Astrocyte (in vitro differentiated cells and primary cell): ENCODE measurements around the gene AP1S2. TPM values are rescaled to one million over a fixed set of nuclear protein-coding genes. Genes with fewer than 3 reads are reported as not detected.
A peak's percentile ranks its signal among the peaks of the same experiment; 100 is the strongest.

Source experiments
- DNase-seq: peaks from one replicate; pipeline ENCODE4 v3.0.0-alpha.2; 2010; ENCODE audit warnings: low read depth
- FAIRE-seq: peaks from 2 replicates; lab custom pipeline; 2011; peaks lifted over from hg19 to GRCh38; lab: Jason Lieb, UNC
- H2AFZ ChIP-seq: 2 replicates; pipeline ENCODE4 v1.6.0; 2012; ENCODE audit warnings: low read depth, low read length, inconsistent platforms
- H3K27ac ChIP-seq: 2 replicates; pipeline ENCODE4 v1.5.1; 2011; ENCODE audit warnings: low read depth, low read length, inconsistent platforms
- H3K27me3 ChIP-seq: 2 replicates; pipeline ENCODE4 v1.6.0; 2011; ENCODE audit warnings: low read length, inconsistent platforms; ENCODE audit not compliant: insufficient read depth
- H3K36me3 ChIP-seq: 2 replicates; pipeline ENCODE4 v1.5.1; 2011; ENCODE audit warnings: low read length, inconsistent platforms; ENCODE audit not compliant: insufficient read depth
- H3K4me1 ChIP-seq: 2 replicates; pipeline ENCODE4 v1.5.1; 2011; ENCODE audit warnings: low read length, inconsistent platforms; ENCODE audit not compliant: insufficient read depth
- H3K4me2 ChIP-seq: 2 replicates; pipeline ENCODE4 v1.6.0; 2012; ENCODE audit warnings: low read length, inconsistent platforms
- H3K4me3 ChIP-seq: 2 replicates; pipeline ENCODE4 v1.5.1; 2011; ENCODE audit warnings: low read depth, mild to moderate bottlenecking, low read length, inconsistent platforms; ENCODE audit not compliant: insufficient read depth
- H3K79me2 ChIP-seq: 2 replicates; pipeline ENCODE4 v1.6.0; 2012; ENCODE audit warnings: mild to moderate bottlenecking, low read length, inconsistent platforms; ENCODE audit not compliant: insufficient read depth
- H3K9ac ChIP-seq: 2 replicates; pipeline ENCODE4 v1.6.0; 2012; ENCODE audit warnings: mild to moderate bottlenecking, low read length, inconsistent platforms
- H3K9me3 ChIP-seq: 2 replicates; pipeline ENCODE4 v1.5.1; 2012; ENCODE audit warnings: low read depth, mild to moderate bottlenecking, low read length, inconsistent platforms; ENCODE audit not compliant: insufficient read depth
- H4K20me1 ChIP-seq: 2 replicates; pipeline ENCODE4 v1.6.0; 2012; ENCODE audit warnings: low read length, inconsistent platforms; ENCODE audit not compliant: insufficient read depth
- H3K27ac Mint-ChIP-seq: one replicate; pipeline ENCODE4 v1.8.0; 2021; ENCODE audit warnings: mild to moderate bottlenecking, mixed read lengths; ENCODE audit not compliant: unreplicated experiment
- H3K27me3 Mint-ChIP-seq: one replicate; pipeline ENCODE4 v1.8.0; 2021; ENCODE audit warnings: low read depth, mixed read lengths; ENCODE audit not compliant: unreplicated experiment
- H3K36me3 Mint-ChIP-seq: one replicate; pipeline ENCODE4 v1.8.0; 2021; ENCODE audit warnings: low read depth, mixed read lengths; ENCODE audit not compliant: unreplicated experiment
- H3K4me1 Mint-ChIP-seq: one replicate; pipeline ENCODE4 v1.8.0; 2021; ENCODE audit warnings: low read depth, mixed read lengths; ENCODE audit not compliant: unreplicated experiment
- H3K4me3 Mint-ChIP-seq: one replicate; pipeline ENCODE4 v1.8.0; 2021; ENCODE audit warnings: mild to moderate bottlenecking, moderate library complexity, mixed read lengths; ENCODE audit not compliant: unreplicated experiment
- H3K9me3 Mint-ChIP-seq: one replicate; pipeline ENCODE4 v1.8.0; 2021; ENCODE audit warnings: mild to moderate bottlenecking, mixed read lengths; ENCODE audit not compliant: unreplicated experiment
- EZH2 ChIP-seq: IDR thresholded peaks from 2 replicates; pipeline ENCODE4 v1.6.1; 2012; ENCODE audit warnings: mild to moderate bottlenecking, low read length, inconsistent platforms; ENCODE audit not compliant: insufficient read depth
- total RNA-seq: library from RNA; stranded (reverse); gene quantifications from 2 replicates; pipeline ENCODE4 v1.2.1, GENCODE V29; 2021
- TF ChIP-seq, protein P1 (sequence below): IDR thresholded peaks from 2 replicates; pipeline ENCODE4 v1.5.1; 2011; ENCODE audit warnings: low read depth, mild to moderate bottlenecking, inconsistent platforms, low read length, moderate library complexity; ENCODE audit not compliant: insufficient read depth

The AP1S2 gene
- total RNA-seq, 1 donor from 2014 or later = 74.2 TPM

DNA sequence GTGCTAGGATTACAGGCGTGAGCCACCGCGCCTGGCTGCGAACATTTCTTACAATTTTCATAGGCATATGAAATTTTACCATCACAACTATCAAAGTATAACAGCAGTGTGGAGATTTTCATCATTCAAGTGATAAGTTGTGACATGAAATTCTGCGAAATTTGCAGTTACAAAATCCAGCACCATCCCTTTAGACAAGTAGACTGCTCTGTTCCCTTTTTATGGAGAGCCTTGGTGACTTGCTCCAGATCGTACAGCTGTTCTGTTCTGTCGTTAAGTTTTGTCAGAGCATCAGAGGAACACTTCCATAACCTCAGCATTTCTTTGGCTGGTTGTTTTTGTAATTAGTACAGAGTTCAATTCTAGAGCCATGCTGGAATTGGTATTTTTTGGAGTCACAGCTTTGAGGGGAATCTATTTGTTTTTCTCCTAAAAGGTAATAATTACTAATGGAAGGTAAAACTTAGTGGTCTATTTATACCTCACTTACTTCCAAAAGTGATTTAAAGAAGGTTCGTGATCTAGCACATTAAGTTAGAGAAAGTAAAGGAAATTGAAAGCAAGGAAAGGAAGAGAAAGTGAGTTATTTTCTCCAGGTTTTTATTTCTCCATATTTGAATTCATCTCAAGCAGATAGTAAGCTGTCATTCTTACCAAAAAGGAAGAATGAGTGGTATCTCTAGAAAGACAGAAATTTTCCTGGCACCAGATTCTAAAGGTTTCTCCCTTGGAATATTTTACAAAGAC lies 42.2 kb downstream of the AP1S2 start:
- Histone ChIP-seq H3K4me1 (no peaks in the 10 kb centered on the region), H3K4me2 (no peak overlapping the region), H3K9ac (no peak overlapping the region), H3K9me3 (no peaks in the 10 kb centered on the region), H3K27me3 (no peaks in the 10 kb centered on the region), H2AFZ (no peak overlapping the region), H4K20me1 (no peaks in the 10 kb centered on the region), H3K27ac (no peak overlapping the region), H3K4me3 (no peak overlapping the region), H3K36me3 (peaks cover 8% of the 10 kb centered on the region), H3K79me2 (no peaks in the 10 kb centered on the region)
- H3K4me3 Mint-ChIP-seq = no peak overlapping the region
- no peaks in the 10 kb centered on the region for H3K27me3 Mint-ChIP-seq
- no peaks in the 10 kb centered on the region for H3K36me3 Mint-ChIP-seq
- FAIRE-seq (peak; percentile 81), DNase-seq (no peak)
- no peaks in the 10 kb centered on the region for H3K9me3 Mint-ChIP-seq
- TF ChIP-seq EZH2 = no peak
- TF ChIP-seq, protein P1, sequence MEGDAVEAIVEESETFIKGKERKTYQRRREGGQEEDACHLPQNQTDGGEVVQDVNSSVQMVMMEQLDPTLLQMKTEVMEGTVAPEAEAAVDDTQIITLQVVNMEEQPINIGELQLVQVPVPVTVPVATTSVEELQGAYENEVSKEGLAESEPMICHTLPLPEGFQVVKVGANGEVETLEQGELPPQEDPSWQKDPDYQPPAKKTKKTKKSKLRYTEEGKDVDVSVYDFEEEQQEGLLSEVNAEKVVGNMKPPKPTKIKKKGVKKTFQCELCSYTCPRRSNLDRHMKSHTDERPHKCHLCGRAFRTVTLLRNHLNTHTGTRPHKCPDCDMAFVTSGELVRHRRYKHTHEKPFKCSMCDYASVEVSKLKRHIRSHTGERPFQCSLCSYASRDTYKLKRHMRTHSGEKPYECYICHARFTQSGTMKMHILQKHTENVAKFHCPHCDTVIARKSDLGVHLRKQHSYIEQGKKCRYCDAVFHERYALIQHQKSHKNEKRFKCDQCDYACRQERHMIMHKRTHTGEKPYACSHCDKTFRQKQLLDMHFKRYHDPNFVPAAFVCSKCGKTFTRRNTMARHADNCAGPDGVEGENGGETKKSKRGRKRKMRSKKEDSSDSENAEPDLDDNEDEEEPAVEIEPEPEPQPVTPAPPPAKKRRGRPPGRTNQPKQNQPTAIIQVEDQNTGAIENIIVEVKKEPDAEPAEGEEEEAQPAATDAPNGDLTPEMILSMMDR = no peak
- H3K27ac Mint-ChIP-seq = no peak overlapping the region
- peaks cover 10% of the 10 kb centered on the region for H3K4me1 Mint-ChIP-seq

DNA sequence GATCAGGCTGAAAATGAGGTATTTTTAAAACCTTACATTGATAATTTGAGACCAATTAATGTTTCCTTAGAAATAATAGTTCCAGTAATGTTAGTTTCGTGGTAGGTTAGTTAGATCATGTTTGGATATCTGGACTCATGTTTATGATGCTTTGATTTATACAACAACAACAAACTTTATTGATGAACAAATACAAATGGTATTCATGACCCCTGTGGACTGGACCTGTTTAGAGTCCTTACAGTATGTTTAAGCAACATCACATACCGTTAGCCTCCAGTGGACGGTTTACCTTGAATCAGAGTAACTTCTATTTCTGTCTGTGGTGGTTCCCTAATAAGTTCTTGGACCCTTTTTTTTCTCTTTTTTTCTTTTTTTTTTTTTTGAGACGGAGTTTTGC lies 46.4 kb downstream of the AP1S2 start:
- Histone ChIP-seq H3K79me2 (no peaks in the 10 kb centered on the region), H3K4me1 (no peaks in the 10 kb centered on the region), H3K9ac (no peak overlapping the region), H3K4me3 (no peak overlapping the region), H2AFZ (no peak overlapping the region), H4K20me1 (no peaks in the 10 kb centered on the region), H3K36me3 (peaks cover 10% of the 10 kb centered on the region), H3K27me3 (no peaks in the 10 kb centered on the region), H3K27ac (no peak overlapping the region), H3K4me2 (no peak overlapping the region), H3K9me3 (no peaks in the 10 kb centered on the region)
- Mint-ChIP-seq H3K9me3 (no peaks in the 10 kb centered on the region), H3K4me1 (no peaks in the 10 kb centered on the region), H3K36me3 (no peaks in the 10 kb centered on the region), H3K27me3 (no peaks in the 10 kb centered on the region), H3K27ac (no peak overlapping the region), H3K4me3 (no peak overlapping the region)
- FAIRE-seq (peak; percentile 76), DNase-seq (no peak)
- TF ChIP-seq, protein P1 = no peak
- no peak for TF ChIP-seq EZH2

DNA sequence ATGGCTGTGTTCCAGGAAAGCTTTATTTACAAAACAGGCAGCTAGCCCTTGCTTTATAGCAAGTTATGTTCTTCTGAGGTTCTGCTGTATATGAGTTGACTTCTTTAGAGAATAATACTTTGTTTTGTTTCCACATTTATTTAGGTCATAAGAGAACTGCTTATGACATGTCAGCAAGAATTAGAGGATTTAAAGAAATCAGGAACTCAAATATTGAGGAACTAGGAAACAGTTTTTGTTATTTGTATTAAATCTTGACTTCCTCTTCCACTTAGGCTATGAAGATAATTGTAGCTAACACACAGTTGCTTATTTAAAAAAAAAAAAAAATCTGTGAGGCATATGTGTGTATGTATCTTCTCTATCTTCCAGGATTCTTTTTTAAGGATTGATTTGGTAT lies 50.0 kb downstream of the AP1S2 start:
- TF ChIP-seq, protein P1 = no peak
- no peak for TF ChIP-seq EZH2
- Mint-ChIP-seq H3K9me3 (no peaks in the 10 kb centered on the region), H3K27me3 (no peaks in the 10 kb centered on the region), H3K36me3 (no peaks in the 10 kb centered on the region), H3K27ac (no peak overlapping the region), H3K4me3 (no peak overlapping the region), H3K4me1 (no peaks in the 10 kb centered on the region)
- Histone ChIP-seq H3K9me3 (no peaks in the 10 kb centered on the region), H3K4me1 (no peaks in the 10 kb centered on the region), H3K9ac (no peak overlapping the region), H3K79me2 (no peaks in the 10 kb centered on the region), H2AFZ (no peak overlapping the region), H3K36me3 (peaks cover 7% of the 10 kb centered on the region), H3K27me3 (no peaks in the 10 kb centered on the region), H3K4me2 (no peak overlapping the region), H3K27ac (no peak overlapping the region), H4K20me1 (no peaks in the 10 kb centered on the region), H3K4me3 (no peak overlapping the region)
- DNase-seq = no peak
- no peak for FAIRE-seq
